ENCODE measurements around the gene COL5A1. TPM values are rescaled to one million over a fixed set of nuclear protein-coding genes. Genes with fewer than 3 reads are reported as not detected.

COL5A1 gene
- total and polyA plus RNA-seq, 2 donors from 2014 or later: 2.4 to 23.8 TPM

DNA sequence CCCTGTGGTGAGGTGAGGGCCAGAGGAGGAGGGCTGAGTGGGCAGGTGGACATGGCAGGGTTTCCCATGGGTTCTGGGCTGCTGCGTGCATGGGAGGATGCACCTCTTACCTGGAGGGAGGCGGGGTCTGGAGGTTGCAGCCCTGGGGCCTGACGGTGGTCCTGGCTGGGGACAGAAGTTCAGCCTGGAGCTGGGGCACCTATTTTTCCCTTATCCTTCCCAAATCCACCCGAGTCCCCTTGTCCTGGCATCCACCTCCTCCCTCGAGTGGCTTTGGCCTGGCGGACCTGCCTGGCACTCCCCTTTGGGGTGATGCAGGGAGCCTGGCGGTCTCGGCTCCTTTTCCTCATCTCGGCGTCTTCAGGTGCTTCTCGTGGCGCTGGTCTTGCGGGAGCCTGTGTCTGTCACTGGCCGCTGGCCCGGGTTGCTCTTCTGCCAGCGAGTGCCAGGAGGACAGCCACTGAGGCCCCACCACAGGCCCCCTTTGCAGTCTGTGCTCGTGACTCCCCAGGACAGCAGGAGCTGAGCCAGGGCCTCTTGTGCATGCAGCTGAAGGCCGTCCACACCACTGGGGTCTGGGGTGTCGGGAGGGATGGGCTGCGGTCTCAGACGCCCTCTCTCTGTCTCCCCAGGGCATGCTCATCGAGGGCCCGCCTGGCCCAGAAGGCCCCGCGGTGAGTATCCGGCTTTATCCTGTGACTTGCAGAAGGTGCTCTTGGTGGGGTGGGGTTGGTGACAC is 96.4 kb downstream of the COL5A1 start:
- Histone ChIP-seq H3K4me1 (ENCODE audit: control insufficient read depth in 2 of 3, insufficient read depth in 2 of 3, low read depth in 1 of 3, low read length in 3 of 3) (no peaks in the 10 kb centered on the region), H3K9me3 (ENCODE audit: control insufficient read depth in 2 of 3, insufficient read depth in 1 of 3, low read length in 3 of 3) (no peaks in the 10 kb centered on the region), H3K9ac (ENCODE audit: low read length in 3 of 3) (no peak overlapping the region), H3K27me3 (ENCODE audit: control insufficient read depth, insufficient read depth, low read length) (no peaks in the 10 kb centered on the region), H3K27ac (ENCODE audit: low read depth in 2 of 2, low read length in 2 of 2) (no peak overlapping the region), H3K36me3 (ENCODE audit: control insufficient read depth in 2 of 3, insufficient read depth in 3 of 3, low read length in 3 of 3) (no peaks in the 10 kb centered on the region), H3K4me3 (ENCODE audit: low read length in 3 of 3) (no peak overlapping the region)
- DNase-seq (no peak), FAIRE-seq (no peak)
- TF ChIP-seq, protein P1, sequence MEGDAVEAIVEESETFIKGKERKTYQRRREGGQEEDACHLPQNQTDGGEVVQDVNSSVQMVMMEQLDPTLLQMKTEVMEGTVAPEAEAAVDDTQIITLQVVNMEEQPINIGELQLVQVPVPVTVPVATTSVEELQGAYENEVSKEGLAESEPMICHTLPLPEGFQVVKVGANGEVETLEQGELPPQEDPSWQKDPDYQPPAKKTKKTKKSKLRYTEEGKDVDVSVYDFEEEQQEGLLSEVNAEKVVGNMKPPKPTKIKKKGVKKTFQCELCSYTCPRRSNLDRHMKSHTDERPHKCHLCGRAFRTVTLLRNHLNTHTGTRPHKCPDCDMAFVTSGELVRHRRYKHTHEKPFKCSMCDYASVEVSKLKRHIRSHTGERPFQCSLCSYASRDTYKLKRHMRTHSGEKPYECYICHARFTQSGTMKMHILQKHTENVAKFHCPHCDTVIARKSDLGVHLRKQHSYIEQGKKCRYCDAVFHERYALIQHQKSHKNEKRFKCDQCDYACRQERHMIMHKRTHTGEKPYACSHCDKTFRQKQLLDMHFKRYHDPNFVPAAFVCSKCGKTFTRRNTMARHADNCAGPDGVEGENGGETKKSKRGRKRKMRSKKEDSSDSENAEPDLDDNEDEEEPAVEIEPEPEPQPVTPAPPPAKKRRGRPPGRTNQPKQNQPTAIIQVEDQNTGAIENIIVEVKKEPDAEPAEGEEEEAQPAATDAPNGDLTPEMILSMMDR (IDR thresholded peaks at IDR 0.05; ENCODE audit: borderline replicate concordance, extremely low read depth, insufficient read depth): no peak
- intact Hi-C loops (cut with DNase I): loop anchor here (5.0 kb wide), 1 partner anchor 291 kb away; no protein-coding TSS in a partner anchor

DNA sequence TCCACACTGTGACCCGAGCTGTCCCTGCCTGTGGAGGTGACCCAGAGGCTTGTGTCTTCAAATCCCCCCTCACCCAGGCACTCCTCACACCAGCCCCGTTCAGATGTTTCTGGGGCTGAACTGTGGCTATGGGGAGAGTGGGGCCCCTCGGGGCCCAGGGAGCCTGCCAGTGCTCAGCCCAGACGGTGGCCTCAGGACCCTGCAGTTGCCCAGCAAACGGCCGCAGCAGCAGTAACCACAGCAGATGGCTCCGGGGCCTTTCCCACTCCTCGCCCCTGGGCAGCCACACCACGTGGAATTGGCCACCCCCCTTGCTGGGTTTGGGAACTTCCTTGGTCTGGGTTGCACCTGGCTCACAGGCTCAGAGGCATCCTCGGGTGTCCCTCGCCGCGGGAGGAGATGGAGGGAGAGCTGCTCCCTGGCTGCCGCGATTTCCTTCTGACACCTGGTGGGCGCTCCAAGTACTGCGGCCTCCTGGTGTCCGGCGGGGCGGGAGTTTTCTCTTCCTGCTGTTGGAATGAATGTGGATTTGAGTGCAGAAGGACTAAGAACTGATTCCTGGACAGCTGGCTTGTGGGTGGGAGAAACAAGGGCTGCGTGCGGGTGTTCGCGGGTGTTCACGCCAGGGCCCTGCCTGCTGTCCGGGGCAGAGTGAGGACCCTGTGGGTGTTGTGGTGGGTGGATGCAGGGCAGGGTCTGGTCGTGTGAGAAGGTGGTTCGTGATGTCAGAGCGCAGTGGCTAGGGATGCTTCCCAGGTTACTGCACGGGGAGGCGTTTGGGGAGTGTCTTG is 97.5 kb downstream of the COL5A1 start:
- no peaks in the 10 kb centered on the region for H3K9me3 ChIP-seq (ENCODE audit: control insufficient read depth in 2 of 3, insufficient read depth in 1 of 3, low read length in 3 of 3)
- no peak for FAIRE-seq
- intact Hi-C loops (cut with DNase I): loop anchor here (5.0 kb wide), 1 partner anchor 292 kb away; no protein-coding TSS in a partner anchor

DNA sequence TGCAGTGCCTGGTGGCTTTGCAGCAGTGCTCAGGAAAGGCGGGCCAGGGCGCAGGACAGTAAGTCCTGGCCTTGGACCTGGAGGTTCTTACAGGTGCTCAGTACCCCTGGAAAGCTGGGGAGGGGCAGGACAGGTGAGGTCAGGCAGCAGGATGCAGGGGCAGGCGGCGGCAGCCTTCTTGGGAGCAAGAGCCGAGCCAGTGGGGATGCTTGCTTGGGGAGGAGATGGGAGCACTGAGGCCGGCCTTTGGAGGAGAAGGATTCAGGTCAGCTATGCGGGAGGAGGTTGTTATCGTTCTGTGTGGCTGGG is 98.0 kb downstream of the COL5A1 start:
- H3K9ac ChIP-seq (ENCODE audit: low read length in 3 of 3): no peak overlapping the region
- H3K4me1 ChIP-seq (ENCODE audit: control insufficient read depth in 2 of 3, insufficient read depth in 2 of 3, low read depth in 1 of 3, low read length in 3 of 3): peaks cover 0 to 3% (median 0%) of the 10 kb centered on the region in 3 donors
- DNase-seq (no peak), FAIRE-seq (no peak)
- no peak overlapping the region for H3K27ac ChIP-seq (ENCODE audit: low read depth in 2 of 2, low read length in 2 of 2)
- H3K4me3 ChIP-seq (ENCODE audit: low read length in 3 of 3): no peak overlapping the region
- intact Hi-C loops (cut with DNase I): loop anchor here (5.0 kb wide), 1 partner anchor 292 kb away; no protein-coding TSS in a partner anchor
- H3K9me3 ChIP-seq (ENCODE audit: control insufficient read depth in 2 of 3, insufficient read depth in 1 of 3, low read length in 3 of 3): peaks cover 0 to 3% (median 0%) of the 10 kb centered on the region in 3 donors
- no peaks in the 10 kb centered on the region for H3K27me3 ChIP-seq (ENCODE audit: control insufficient read depth, insufficient read depth, low read length)
- TF ChIP-seq, protein P1 (IDR thresholded peaks at IDR 0.05; ENCODE audit: borderline replicate concordance, extremely low read depth, insufficient read depth): no peak
- peaks cover 0 to 6% (median 0%) of the 10 kb centered on the region in 3 donors for H3K36me3 ChIP-seq (ENCODE audit: control insufficient read depth in 2 of 3, insufficient read depth in 3 of 3, low read length in 3 of 3)

More for the DNA sequence above, 97.5 kb downstream of the COL5A1 start:
- no peak overlapping the region for H3K4me3 ChIP-seq (ENCODE audit: low read length in 3 of 3)
- no peaks in the 10 kb centered on the region for H3K27me3 ChIP-seq (ENCODE audit: control insufficient read depth, insufficient read depth, low read length)
- TF ChIP-seq, protein P1 (IDR thresholded peaks at IDR 0.05; ENCODE audit: borderline replicate concordance, extremely low read depth, insufficient read depth): peak; percentile 92
- peak in 4 of 5 donors; percentile 75 to 87 (median 84) for DNase-seq
- H3K36me3 ChIP-seq (ENCODE audit: control insufficient read depth in 2 of 3, insufficient read depth in 3 of 3, low read length in 3 of 3): peaks cover 0 to 1% (median 0%) of the 10 kb centered on the region in 3 donors
- no peak overlapping the region for H3K9ac ChIP-seq (ENCODE audit: low read length in 3 of 3)
- no peak overlapping the region for H3K27ac ChIP-seq (ENCODE audit: low read depth in 2 of 2, low read length in 2 of 2)
- no peaks in the 10 kb centered on the region for H3K4me1 ChIP-seq (ENCODE audit: control insufficient read depth in 2 of 3, insufficient read depth in 2 of 3, low read depth in 1 of 3, low read length in 3 of 3)
